Stimulated activated naive CD4-positive, alpha-beta T cell treated with Interleukin-2 at 50 U/mL for 16 hours (primary cell): ENCODE measurements around the gene MFSD2A.
"Not testable (repeated sequence)": the region's sequence is repeated elsewhere in the genome, so short reads cannot be mapped to it uniquely, and the experiment has no call there.

ENCODE experiments used
- DNase-seq: peaks from one replicate; lab custom pipeline; 2025; lab: John Stamatoyannopoulos, UW

MFSD2A gene

GRCh38 chr1:39969048-39969447, 14.1 kb downstream of the MFSD2A start:
- DNase-seq: no peak

GRCh38 chr1:39969531-39970270, 14.8 kb downstream of the MFSD2A start:
- DNase-seq: no peak

- DNase-seq: no peak
These were observed 15.3 kb downstream of the MFSD2A start for GRCh38 chr1:39970274-39970673.

DNA sequence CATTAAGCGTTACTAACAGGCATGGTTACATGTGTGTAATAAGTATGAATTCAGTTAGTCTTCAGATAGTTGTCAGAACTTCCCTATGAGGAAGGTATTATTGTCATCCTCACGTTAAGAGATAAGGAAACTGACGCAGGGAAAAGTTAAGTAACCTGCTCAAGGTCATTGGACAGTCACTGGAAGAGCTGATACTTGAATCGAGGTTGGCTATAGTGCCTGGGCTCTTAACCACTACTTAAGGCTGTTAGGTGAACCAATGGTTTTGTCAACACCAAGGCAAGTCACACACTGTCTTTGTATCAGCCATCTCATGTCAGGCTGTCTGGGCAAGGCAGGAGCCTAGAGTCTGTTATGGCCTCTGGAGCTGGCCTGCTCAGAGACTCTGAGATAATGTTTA, 16.2 kb downstream of the MFSD2A start:
- no peak for DNase-seq

GRCh38 chr1:39973503-39974135, 18.7 kb downstream of the MFSD2A start:
- peak; percentile 60 for DNase-seq

DNA sequence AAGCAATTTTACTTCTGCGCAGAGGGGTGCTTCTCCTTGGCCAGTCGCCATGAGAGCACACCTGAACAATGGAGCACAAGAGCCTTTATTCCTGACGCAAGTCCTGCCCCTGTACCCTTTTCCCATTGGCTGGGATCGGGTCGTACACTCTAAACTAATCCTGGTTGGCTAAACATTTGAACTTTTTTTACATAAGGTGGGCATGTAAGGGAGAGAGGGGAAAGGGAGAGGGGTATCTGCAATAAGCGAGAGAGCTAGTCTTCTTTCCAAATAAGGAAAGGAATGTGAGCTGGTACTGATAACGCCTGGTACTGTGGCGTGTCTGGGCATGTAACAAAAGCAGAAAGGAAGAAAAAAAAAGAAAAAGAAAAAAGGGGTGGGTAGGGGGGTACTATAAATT, 21.8 kb downstream of the MFSD2A start:
- DNase-seq: no peak

GRCh38 chr1:39977202-39977601, 22.3 kb downstream of the MFSD2A start:
- DNase-seq: no peak

DNA sequence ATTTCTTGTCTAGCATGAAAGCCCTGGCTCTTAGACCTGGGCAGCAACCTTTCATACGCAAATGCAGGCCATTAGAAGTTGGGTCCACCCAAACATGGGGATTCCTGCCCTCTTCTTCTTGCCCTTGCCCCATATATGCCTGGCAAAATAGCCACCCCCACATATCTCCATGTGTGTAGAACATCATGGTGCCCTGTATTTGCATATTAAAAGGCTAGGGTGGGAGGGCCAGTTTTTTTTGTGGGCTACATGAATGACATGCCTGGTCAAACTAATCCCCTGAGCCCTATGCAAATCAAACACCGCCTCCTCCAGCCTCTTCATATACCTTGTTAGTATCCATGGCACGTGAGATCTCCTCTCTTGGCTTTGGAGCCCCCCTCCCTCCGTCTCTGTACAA, 24.7 kb downstream of the MFSD2A start:
- no peak for DNase-seq

DNA sequence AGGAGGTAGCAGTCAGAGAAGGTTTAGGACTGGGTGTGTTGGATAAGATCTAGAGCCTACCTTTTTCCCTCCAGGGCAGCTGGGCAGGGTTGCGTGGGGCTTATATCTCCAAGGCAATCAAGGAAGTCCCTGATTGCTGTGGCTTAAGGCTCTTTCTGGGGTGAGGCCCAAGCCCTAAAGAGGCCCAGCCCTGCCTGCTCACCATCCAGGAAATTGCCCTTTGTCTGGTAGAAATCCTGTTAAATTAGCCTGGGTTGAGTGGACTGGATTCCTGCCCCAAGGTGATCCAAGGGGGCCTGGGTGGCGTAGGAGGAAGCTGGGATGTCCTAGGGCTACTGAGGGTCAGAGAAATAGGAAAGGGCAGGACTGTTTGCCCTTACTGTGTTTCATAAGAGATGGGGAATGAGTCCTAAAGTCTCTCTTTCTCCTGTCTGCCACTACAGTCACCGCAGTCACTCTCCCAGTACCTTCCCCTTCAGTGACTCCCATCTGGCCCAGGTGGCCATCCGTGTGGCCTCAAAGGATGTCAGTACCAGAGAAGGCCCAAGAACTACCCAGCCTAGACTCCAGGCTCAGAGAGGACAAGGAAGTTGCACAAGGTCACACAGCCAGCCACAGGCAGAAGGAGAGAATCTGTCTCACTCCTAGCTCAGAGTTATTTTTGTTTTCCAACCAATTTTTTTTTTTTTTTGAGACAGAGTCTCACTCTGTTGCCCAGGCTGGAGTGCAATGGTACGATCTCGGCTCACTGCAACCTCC, 25.8 kb downstream of the MFSD2A start:
- no peak for DNase-seq

- no peak for DNase-seq
These were observed 26.4 kb downstream of the MFSD2A start for GRCh38 chr1:39981385-39981784.

DNA sequence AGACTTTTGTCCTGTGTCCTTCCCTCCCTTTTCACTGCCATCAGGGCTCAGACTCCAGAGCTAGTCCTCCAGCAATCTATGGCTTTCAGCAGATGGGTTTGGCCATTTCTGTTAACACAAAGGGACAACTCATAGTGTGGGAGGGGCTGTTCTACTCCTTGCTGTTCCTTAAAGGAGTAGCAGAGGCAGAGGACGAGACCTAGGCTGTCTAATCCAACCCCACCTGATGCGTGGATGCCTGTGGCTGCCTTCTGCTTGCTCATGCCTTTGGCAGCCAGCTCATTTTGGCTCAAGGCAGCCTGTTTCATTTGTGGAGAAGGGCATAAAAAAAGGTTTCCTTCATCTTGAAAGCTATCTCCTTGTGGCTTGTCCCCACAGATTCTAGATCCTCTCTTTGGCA, 27.0 kb downstream of the MFSD2A start:
- DNase-seq: no peak

- DNase-seq: not testable (repeated sequence)
These were observed 29.5 kb downstream of the MFSD2A start for GRCh38 chr1:39984480-39984879.

DNA sequence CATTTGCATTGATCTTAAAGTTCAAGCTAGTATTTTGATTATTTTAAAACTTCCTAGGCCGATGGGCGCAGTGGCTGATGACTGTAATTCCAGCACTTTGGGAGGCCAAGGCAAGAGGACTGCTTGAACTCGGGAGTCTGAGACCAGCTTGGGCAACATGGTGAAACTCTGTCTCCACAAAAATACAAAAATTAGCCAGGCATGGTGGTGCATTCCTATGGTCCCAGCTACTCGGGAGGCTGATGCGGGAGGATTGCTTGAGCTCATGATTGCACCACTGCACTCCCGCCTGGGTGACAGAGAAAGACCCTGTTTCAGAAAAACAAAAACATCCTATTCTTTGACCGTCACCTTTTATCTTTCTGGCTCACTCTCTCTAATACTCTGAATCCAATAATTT, 30.0 kb downstream of the MFSD2A start:
- no peak for DNase-seq

GRCh38 chr1:39987869-39988268, 32.9 kb downstream of the MFSD2A start:
- no peak for DNase-seq

DNA sequence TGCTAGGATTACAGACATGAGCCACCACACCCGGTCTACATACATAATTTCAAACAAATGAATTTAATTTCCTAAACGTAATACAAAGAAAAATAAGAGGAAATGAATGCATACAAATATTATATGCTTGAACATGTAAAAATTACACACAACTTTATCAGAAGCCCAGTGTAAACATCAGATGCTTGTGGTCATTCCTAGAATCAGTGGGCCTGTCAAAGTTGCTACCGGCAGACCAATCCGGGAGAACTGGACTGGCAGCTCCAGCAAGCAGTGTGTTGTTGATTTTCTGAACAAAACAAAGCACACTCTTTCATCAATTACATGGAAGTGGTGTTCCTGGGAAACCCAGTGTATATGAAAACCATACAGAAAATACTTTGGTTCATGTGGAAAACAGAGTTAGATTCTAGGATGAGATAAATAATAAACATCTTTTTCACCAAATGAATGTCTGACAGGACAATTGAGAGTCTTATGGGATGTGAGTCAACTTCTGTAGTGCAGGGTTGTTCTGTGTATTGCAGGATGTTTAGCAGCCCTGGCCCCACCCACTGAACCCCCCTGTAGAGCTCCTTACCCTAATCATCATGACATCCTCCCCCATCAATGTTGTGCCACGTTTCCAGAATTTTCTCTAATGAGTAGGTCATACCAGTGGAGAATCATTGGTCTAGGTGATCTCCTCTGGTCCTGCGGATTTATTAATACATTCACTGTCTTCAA, 33.8 kb downstream of the MFSD2A start:
- no peak for DNase-seq

- no peak for DNase-seq
These were observed 35.5 kb downstream of the MFSD2A start for GRCh38 chr1:39990428-39990827.

GRCh38 chr1:39992234-39992633, 37.3 kb downstream of the MFSD2A start:
- no peak for DNase-seq

- no peak for DNase-seq
These were observed 37.9 kb downstream of the MFSD2A start for GRCh38 chr1:39992888-39993287.

- no peak for DNase-seq
These were observed 41.0 kb downstream of the MFSD2A start for GRCh38 chr1:39995973-39996393.

GRCh38 chr1:39996396-39997004, 41.6 kb downstream of the MFSD2A start:
- no peak for DNase-seq

DNA sequence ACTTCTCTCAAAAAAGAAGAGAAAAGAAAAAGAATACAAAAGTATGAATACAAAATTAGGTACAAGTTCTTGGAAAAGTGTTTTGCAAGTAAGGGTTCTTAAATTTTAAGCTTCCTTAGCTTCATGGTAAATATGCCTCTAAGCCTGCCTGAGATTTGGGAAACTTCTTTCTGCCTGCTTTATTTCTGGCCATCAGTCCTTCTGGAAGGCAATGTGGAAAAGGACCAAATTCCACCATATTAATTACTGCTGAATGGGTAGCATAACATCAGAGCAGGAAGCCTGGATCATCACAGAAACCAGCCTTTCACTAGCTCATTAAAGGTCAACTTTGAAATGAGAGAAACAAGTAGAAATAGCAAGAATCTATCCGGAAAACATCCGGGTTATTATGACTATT, 46.5 kb downstream of the MFSD2A start:
- DNase-seq: no peak
